NCI-H526 (cell line): Measurements from ENCODE around the gene ABCB9.
"Not testable (repeated sequence)": the region's sequence is repeated elsewhere in the genome, so short reads cannot be mapped to it uniquely, and the experiment has no call there.

ENCODE experiments used
- DNase-seq, 2 experiments: peaks; one replicate each; lab custom pipeline; 2025; lab: John Stamatoyannopoulos, UW

Gene ABCB9

GRCh38 chr12:122963941-122964265 lies 2.4 kb downstream of the ABCB9 start:
- DNase-seq = no peak

GRCh38 chr12:122961531-122962329 lies 4.5 kb downstream of the ABCB9 start:
- DNase-seq = no peak

- no peak for DNase-seq
Measured at GRCh38 chr12:122960193-122960569, 6.1 kb downstream of the ABCB9 start.

- DNase-seq = no peak
Measured at GRCh38 chr12:122959566-122960192, 6.6 kb downstream of the ABCB9 start.

GRCh38 chr12:122958198-122958888 lies 7.9 kb downstream of the ABCB9 start:
- no peak for DNase-seq

GRCh38 chr12:122956035-122956434 lies 10.2 kb downstream of the ABCB9 start:
- no peak for DNase-seq

- no peak for DNase-seq
Measured at GRCh38 chr12:122955156-122955555, 11.1 kb downstream of the ABCB9 start.

- DNase-seq = peak in 1 of 2 experiments; percentile 72
Measured at GRCh38 chr12:122951979-122952892, 14.0 kb downstream of the ABCB9 start.

GRCh38 chr12:122951406-122951805 lies 14.9 kb downstream of the ABCB9 start:
- no peak for DNase-seq

GRCh38 chr12:122949816-122950675 lies 16.2 kb downstream of the ABCB9 start:
- no peak for DNase-seq

GRCh38 chr12:122949405-122949804 lies 16.9 kb downstream of the ABCB9 start:
- no peak for DNase-seq

GRCh38 chr12:122948605-122949004 lies 17.7 kb downstream of the ABCB9 start:
- DNase-seq = no peak

GRCh38 chr12:122947352-122947792 lies 18.9 kb downstream of the ABCB9 start:
- DNase-seq = no peak

- DNase-seq = peak; percentile 32 to 65
Measured at GRCh38 chr12:122946690-122947341, 19.4 kb downstream of the ABCB9 start.

- peak; percentile 94 to 97 for DNase-seq
Measured at GRCh38 chr12:122944605-122945592, 21.4 kb downstream of the ABCB9 start.

GRCh38 chr12:122943196-122943595 lies 23.1 kb downstream of the ABCB9 start:
- no peak for DNase-seq

- no peak for DNase-seq
Measured at GRCh38 chr12:122942637-122943036, 23.6 kb downstream of the ABCB9 start.

GRCh38 chr12:122941351-122941750 lies 24.9 kb downstream of the ABCB9 start:
- DNase-seq = not testable (repeated sequence)

GRCh38 chr12:122939125-122939524 lies 27.1 kb downstream of the ABCB9 start:
- DNase-seq = no peak
